DMS153 treated with DMSO at 0.1 percent for 48 hours (cell line): ENCODE data around the gene ADM2.
"Not testable (repeated sequence)": the region's sequence is repeated elsewhere in the genome, so short reads cannot be mapped to it uniquely, and the experiment has no call there.

ENCODE experiments used
- DNase-seq: peaks from one replicate; lab custom pipeline; 2025; ENCODE audit not compliant: unreplicated experiment; lab: John Stamatoyannopoulos, UW

The ADM2 gene, protein sequence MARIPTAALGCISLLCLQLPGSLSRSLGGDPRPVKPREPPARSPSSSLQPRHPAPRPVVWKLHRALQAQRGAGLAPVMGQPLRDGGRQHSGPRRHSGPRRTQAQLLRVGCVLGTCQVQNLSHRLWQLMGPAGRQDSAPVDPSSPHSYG

DNA sequence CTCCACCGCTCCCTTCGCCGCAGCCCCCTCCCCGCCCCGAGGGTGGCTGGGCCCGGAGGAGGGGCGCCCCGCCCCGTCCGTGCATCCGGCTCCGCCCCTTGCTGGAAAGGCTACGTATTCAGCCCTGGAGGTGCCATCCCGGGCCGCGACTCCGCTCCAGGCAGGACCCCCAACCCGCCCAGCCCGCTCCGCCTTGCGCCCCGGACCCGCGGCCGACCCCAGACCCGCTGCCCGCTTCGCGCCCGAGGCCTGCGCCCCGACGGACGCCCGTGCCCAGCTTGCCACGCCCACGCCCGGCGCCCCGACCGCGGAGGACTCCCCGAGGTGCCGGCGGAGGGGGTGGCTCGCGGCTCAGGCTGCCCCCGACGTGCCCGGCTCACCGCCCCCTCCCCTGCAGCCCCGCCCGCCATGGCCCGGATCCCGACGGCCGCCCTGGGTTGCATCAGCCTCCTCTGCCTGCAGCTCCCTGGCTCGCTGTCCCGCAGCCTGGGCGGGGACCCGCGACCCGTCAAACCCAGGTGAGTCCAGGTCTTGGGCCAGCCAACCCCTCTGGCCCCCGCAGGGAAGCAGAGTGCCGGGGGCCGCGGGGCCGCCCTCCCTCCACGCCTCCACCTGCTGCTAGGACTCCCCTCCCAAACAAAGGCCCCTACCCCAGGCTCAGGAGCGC is at the start of gene ADM2:
Gene ADM2 (plus strand): TSS at position 104 of the 667 bp plus-strand sequence. CDS start 305 bp downstream, at position 409.
- DNase-seq, result no peak

DNA sequence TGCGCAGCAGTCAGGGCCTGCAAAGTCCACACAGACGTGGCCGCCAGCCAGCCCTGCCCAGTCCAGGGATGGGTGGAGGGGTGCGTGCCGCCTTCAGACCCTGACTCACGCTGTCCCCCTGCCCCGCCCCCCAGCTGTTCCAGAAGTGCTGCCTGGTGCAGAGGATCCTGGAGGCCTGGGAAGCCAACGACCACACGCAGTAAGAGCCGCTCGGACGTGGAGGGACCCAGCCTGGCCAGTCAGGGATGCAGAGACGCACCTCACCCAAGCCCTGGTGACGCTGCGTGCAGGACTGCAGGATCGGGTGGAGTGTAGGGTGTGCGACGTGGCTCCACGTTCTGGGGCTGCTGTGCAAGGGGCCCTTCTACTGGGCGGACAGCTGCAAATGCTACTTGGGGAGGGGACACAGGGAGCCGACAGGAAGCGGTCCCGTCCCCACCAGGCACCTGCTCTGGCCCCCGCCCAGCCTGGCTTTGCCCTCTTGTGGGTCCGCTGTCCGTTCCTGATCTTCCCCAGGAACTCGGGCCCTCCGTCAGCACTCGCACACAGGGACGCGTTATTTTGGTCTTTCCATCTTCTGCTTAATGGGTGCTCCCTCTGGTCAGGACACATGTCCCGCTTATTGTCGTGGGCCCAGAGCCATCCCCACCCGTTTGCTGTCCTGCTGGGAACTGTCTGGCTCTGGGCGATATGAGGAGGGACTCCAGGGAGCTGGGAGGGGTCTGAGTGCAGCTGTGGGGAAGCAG is 49.0 kb upstream of the ADM2 start:
- no peak for DNase-seq

DNA sequence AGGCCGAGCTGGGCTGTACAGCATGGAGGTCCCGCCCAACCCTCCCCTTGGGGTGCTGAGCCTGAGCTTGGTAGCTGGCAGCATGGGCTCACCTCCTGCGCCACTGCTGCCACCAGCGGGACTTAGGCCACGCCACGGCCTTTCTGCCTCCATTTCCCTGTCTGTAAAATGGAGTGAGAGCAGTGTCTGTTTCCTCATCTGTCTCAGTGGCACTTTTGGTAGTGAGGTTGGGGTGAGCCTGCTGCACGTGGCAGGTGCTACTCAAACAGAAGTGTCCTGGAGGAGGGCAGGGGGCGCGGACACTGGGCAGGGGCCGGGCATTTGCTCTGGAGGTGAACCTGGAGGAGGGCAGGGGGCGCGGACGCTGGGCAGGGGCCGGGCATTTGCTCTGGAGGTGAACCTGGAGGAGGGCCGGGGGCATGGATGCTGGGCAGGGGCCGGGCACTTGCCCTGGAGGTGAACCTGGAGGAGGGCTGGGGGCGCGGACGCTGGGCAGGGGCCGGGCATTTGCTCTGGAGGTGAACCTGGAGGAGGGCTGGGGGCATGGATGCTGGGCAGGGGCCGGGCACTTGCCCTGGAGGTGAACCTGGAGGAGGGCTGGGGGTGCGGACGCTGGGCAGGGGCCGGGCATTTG is 48.3 kb upstream of the ADM2 start:
- not testable (repeated sequence) for DNase-seq

DNA sequence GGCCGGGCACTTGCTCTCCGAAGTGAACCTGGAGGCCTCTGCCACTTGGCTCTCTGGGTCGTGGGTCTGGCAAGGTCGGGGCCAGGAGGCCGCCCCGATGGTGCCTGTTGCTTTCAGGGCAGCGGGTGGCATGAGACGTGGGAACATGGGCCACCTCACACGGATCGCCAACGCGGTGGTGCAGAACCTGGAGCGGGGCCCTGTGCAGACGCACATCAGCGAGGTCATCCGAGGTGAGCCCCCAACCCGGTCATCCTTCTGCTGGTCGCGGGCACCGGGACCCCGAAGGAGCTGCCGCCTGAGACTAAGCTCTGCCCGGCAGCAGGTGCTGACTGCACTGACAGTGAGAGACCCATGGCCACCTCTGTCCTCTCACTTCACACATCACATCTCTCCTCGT is 46.5 kb upstream of the ADM2 start:
- DNase-seq, result no peak

DNA sequence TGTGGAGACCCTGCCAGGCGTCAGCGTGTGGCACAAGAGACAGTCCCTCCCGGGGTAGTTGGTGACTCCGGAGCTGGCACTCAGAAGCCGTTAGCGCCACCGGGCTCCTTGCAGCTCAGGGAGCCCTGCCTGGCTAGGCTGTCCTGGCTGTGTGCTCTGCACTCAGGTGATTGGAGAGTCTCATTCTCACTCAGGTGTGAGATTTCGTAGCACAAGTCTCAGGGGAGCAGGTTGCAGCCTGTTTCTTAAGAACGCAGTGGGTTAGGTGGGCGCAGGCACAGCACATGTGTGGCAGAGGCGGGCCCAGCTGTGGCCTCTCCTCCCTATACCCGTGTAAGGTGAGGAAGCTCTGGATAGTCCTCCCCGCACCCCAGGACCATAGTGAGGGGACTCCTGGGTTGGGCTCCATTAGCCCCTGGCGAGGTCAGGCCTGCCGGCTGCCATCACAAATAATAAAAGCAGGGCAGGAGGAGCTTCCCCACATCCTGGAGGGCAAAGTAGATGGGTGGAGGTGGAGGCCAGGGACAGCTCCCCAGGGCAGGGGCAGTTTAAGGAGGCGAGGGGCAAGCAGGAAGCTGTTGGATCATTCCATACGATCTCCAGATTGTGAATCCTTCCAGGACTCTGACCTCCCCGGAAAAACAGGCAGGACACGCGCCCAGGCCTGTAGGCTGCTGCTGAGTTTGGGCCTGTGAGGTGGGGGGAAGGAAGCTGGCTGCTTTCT is 45.9 kb upstream of the ADM2 start:
- DNase-seq, result no peak

DNA sequence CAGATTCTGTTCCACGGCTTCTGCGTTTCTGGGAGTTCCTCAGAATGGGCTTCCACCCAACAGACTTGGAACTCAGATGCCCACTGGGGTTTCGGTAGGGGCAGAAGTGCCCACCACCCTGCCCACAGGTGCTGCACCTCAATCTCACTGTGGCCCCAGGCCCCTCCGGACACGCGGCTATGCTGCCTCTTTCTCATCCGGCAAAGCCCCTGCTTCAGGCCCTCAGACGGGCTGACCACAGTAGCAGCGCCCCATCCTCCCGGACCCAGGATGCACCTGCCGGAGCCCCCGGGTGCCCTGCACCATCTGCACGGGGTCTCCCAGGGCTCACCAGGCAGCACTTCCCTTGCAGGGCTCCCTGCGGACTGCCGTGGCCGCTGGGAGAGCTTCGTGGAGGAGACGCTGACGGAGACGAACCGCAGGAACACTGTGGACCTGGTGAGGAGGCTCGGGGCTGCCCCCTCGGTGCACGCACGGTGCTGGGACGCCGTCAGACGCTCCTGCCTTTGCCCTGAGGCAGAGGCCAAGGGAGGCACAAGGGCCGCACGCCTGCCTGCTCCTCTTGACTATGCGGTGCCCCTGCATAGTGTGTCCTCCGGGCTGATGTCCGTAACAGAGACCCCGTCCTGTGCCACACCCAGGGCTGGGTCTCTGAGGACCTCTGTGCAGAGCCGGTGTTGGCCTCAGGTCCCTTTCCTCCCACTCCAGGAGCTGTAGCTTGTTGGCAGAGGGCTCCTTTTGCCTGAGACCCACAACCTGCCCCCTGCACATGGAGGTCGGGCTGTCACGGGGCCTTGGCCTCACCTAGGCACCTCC is 45.1 kb upstream of the ADM2 start:
- no peak for DNase-seq

DNA sequence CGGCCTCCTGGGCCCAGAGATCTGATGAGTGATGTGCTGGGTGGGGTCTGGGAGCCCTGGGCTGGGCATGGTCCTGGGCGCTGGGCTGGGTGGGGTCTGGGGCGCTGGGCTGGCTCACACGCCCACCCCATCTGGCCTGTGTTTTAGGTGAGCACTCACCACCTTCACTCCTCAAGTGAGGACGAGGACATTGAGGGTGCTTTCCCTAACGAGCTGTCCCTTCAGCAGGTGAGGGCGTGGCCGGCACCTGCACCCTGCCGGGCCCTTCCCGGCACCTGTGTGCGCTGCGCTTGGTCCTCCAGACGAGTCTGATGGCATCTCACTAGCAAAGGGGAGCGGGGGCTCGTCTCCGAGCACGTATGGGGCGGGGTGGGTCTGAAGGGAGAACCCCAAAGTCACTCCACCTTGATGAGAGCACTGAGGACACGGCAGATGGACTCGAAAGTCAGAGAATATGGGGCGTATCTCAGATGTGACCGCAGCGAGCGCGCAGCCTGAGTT is 44.5 kb upstream of the ADM2 start:
- DNase-seq, result no peak

DNA sequence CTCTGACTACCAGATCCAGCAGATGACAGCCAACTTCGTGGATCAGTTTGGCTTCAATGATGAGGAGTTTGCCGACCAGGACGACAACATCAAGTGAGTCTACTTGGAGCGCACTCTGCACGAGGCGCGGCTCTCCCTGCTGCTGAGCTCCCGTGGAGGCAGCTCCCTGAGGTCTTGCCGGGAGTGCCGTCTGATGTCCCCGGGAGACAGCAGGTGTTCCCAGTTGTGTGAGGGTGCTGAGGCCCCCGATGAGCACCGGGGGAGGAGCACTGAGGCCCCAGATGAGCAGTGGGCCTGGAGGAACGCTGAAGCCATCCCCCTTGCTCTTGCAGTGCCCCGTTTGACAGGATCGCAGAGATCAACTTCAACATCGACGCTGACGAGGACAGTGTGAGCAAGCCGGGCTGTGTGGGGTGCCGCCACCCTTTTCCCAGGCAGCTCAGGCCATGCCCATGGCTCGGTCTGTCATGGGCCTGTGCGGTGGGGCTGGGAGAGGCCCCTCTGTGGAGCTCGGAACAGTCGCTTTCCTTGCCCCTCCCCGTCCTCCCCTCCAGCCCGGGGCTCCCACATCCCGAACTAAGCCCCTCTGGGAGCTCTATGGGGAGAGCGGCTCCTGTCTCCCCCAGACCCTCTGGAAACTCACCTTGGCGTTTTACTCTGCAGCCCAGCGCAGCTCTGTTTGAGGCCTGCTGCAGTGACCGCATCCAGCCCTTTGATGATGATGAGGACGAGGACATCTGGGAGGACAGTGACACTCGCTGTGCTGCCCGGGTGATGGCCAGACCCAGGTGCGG is 43.6 kb upstream of the ADM2 start:
- no peak for DNase-seq

DNA sequence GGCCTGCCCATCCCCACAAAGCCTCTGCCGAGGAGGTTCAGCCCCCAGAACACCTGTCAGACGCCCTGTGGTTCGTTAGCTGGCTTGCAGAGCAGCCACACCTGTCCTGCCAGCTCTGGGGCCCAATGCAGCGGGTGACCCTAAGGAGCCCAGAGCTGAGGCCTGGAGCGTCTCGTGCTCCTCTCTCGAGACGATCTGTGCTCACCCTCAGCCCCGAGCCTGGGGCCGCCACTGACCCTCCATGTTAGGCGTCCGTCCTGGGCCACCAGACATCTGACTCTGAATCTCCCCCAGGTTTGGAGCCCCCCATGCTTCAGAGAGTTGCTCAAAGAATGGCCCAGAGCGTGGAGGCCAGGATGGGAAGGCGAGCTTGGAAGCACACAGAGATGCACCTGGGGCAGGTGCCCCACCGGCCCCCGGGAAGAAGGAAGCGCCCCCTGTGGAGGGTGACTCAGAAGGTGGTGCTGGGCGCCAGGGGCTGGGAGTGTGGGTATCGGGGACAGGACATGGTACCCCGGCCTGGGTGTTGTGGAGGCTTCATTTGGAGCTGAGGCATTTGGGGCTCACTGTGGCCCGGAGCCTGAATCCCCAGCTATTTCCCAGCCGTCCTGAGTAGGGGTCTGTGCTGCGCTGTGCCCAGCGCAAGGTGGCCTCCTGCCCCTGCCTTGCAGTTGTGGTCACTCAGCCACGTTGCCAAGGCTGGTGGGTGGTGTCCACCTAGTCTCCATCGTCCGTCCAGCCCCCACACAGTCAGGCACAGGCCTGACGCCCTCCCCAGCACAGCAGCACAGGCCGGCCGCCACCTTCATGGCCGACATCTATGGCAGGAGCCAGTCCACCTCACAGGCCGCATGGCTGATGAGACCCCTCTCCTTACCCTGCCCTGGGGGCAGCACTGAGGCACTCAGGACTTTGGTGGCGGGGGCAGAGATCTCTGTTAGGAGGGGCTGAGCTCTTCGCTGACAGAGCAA is 42.8 kb upstream of the ADM2 start:
- DNase-seq, result no peak

DNA sequence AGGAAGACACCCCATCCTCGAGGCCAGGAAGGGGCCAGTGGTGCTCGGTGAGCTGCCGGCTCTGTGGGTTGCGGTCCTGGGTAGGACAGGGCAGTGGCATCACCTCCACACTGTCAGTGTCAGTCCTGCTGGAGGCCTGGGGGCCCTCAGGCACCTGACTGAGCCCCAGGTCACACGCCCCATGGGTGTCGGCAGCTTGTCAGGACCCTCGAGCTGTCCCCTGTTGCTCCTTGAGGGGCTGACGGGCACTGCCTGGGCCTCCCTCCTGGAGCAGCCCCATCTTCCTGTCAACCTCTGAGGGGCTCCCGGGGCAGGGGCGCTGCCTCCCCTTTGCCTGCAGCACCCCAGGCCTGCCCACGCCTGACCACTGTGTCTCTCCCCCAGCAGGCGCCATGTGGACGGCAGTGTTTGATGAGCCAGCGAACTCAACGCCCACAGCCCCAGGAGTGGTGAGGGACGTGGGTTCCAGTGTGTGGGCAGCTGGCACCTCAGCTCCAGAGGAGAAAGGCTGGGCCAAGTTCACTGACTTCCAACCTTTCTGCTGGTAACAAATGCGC is 42.0 kb upstream of the ADM2 start:
- DNase-seq, result no peak

DNA sequence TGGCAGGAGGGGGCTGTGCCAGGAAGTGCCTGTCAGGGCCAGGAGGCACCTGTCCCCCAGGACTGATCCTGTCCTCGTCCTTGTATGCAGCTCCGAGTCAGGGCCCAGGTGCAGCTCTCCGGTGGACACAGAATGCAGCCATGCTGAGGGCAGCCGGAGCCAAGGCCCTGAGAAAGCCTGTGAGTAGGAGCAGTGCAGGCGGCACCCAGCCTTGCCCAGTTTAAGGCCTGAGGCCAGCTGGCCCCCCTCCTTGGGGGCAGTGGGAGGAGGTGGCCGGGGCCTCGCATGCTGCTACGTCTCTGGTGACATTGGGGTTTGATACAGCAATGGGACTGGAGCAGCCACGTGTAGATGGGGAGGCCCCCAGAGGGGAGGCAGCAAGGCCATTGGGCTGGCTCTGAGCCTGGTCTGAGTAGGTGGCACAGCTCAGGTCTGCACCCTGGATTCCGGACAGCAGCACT is 41.4 kb upstream of the ADM2 start:
- DNase-seq, result no peak

DNA sequence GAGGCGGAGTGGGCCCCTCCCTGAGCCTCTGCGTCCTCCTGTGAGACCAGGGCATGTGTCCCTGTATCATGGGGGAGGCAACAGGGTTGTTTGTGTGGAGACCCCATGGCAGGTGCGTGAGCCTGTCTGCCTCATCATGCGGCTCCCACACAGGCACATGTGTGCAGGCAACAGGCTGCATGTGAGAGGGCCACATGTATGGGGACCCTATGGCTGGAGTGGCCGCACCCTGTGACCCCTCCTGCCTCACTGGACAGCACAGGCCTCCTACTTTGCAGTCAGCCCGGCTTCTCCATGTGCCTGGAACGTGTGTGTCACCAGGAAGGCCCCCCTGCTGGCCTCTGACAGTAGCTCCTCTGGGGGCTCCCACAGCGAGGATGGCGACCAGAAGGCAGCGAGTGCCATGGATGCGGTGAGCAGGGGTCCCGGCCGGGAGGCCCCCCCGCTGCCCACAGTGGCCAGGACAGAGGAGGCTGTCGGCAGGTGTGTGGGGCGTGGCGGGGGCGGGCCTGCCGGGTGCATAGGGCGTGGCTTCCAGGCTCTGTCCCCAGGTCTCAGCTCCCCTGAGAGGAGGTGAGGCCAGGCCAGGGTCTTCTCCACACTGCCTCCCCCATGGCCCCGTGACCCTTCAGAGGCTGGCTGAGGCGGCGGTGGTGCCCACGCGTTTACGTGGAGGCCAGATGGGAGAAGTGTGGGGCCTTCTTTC is 40.6 kb upstream of the ADM2 start:
- DNase-seq, result no peak

DNA sequence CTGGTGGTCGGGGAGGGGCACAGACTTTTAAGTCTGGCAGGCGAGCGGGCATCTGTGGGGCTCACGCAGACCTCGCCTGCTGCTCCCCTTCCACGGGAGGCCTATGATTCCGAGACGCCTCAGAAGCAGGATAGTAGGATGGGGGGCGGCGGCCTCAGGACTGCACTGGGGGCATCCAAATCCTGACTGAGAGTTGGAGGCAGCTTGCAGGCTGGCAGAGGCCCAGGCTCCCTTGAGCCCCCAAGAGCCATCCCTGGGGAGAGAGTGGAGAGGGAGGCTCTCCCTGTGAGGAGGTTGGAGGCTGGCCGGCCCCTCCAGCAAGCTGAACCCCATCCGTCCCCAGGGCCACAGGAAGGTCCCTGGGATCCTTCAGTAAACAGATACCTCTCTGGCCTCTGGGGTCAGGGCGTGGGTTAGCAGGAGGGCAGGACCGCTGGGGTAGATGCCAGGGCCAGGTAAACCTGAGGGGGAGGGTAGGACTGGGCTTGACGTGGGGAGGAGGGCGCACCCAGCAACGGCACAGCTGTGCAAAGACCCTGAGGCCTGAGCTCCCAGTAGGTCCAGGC is 39.8 kb upstream of the ADM2 start:
- no peak for DNase-seq

DNA sequence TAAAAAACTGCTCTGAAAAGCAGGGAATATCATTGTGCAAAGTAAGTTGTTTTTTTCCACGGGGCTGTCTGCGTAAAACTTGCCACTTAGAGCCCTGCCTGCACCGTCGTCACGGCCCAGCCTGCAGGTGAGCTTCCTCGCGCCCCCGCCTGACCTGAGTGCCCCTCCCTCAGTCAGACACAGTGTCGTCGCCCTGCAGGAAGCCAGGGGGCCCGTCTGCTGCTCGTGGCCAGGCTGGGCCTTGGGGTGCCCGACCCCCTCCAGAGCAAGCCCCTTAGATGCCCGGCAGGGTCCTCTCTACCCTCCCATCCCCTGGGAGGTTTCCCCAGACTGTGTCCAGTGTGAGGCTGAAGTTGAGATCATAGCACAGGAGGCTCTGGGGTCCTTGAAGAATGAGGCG is 38.1 kb upstream of the ADM2 start:
- no peak for DNase-seq

DNA sequence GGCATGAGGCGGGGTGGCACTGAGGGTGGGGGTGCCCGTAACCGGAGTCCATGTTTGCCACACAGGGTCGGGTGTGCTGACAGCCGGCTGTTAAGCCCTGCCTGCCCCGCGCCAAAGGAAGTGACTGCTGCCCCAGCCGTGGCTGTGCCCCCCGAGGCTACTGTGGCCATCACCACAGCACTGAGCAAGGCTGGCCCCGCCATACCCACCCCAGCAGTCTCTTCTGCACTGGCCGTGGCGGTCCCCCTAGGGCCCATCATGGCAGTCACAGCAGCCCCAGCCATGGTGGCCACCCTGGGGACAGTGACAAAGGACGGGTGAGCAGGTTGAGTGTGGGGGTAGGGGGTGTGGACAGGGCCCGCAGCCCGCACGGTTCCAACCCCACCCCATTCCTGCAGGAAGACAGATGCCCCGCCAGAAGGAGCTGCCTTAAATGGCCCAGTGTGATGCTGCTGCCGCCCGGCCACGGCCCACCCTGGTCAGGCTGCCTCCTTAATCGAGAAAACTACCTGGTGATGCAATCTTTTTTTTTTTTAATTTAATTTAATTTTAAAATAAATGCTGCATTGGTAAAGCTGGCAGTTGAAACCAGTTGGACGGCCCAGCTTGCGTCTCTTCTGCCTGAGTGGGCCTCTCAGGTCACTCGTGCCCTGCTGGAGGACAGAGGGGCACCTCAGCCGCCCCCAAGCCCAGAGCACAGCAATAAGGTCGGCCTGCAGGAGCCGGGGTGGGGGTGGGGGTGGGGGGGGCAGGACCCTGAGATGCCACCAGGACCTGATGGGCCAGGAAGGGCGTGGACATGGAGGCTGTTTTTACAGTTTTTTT is 37.3 kb upstream of the ADM2 start:
- DNase-seq, result no peak

DNA sequence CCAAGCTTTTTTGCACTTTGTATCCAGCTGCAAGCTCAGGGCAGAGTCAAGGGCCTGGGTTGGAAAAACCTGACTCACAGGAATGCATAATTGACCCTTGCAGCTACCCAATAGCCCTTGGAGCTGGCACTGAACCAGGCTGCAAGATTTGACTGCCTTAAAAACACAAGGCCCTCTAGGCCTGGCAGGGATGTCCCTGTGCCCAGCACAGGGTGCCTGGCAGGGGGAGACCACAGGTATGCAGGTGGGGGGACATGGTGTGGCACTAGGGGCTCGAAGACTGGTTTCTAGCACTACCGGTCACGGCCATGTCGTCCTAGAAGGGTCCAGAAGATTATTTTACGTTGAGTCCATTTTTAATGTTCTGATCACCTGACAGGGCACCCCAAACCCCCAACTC is 36.7 kb upstream of the ADM2 start:
- no peak for DNase-seq
